HG02759 (cell line): ENCODE results near the gene PPM1H.

Experiments used
- ATAC-seq: cut with Tn5 transposase; IDR thresholded peaks from one replicate; pipeline ENCODE4 v1.9.1; 2021; ENCODE audit warnings: mild to moderate bottlenecking, moderate library complexity; ENCODE audit not compliant: unreplicated experiment

Gene PPM1H

GRCh38 chr12:62627181-62627580, 307.8 kb downstream of the PPM1H start:
- ATAC-seq = no peak

- no peak for ATAC-seq
These were observed 309.7 kb downstream of the PPM1H start for GRCh38 chr12:62625228-62625627.

GRCh38 chr12:62622177-62622576, 312.8 kb downstream of the PPM1H start:
- no peak for ATAC-seq

GRCh38 chr12:62621101-62621638, 313.8 kb downstream of the PPM1H start:
- no peak for ATAC-seq

- no peak for ATAC-seq
These were observed 316.0 kb downstream of the PPM1H start for GRCh38 chr12:62618930-62619329.

- no peak for ATAC-seq
These were observed 316.6 kb downstream of the PPM1H start for GRCh38 chr12:62618319-62618718.

- ATAC-seq = no peak
These were observed 321.9 kb downstream of the PPM1H start for GRCh38 chr12:62613081-62613480.

- ATAC-seq = no peak
These were observed 328.3 kb downstream of the PPM1H start for GRCh38 chr12:62606654-62607053.

GRCh38 chr12:62605981-62606380, 329.0 kb downstream of the PPM1H start:
- ATAC-seq = no peak

- ATAC-seq = no peak
These were observed 330.1 kb downstream of the PPM1H start for GRCh38 chr12:62604871-62605270.

- ATAC-seq = no peak
These were observed 330.6 kb downstream of the PPM1H start for GRCh38 chr12:62604373-62604772.

GRCh38 chr12:62603811-62604098, 331.2 kb downstream of the PPM1H start:
- no peak for ATAC-seq

- peak; percentile 68 for ATAC-seq
These were observed 331.7 kb downstream of the PPM1H start for GRCh38 chr12:62603061-62603810.

GRCh38 chr12:62602255-62603060, 332.5 kb downstream of the PPM1H start:
- peak; percentile 73 for ATAC-seq

- no peak for ATAC-seq
These were observed 333.2 kb downstream of the PPM1H start for GRCh38 chr12:62601765-62602164.

GRCh38 chr12:62599854-62600437, 335.0 kb downstream of the PPM1H start:
- ATAC-seq = no peak

GRCh38 chr12:62598846-62599245, 336.1 kb downstream of the PPM1H start:
- no peak for ATAC-seq

GRCh38 chr12:62597253-62597652, 337.7 kb downstream of the PPM1H start:
- ATAC-seq = no peak
